Spinal cord (tissue), 10 donors: Measurements from ENCODE around the gene VCL. TPM values are rescaled to one million over a fixed set of nuclear protein-coding genes. Genes with fewer than 3 reads are reported as not detected.

Source experiments
- DNase-seq, 6 donors: peaks; one replicate each; pipeline versions ENCODE4 v3.0.0 to v3.0.0-alpha.2; 2013 to 2015; ENCODE audit warnings: low spot score in 6 of 6, low read depth in 4 of 6
- H3K27ac ChIP-seq: one replicate; pipeline ENCODE4 v1.5.1; 2013; ENCODE audit warnings: low read depth, low read length, control low read depth
- H3K27me3 ChIP-seq: one replicate; pipeline ENCODE4 v1.6.1; 2013; ENCODE audit warnings: low read length; ENCODE audit not compliant: control insufficient read depth, insufficient read depth
- H3K36me3 ChIP-seq: one replicate; pipeline ENCODE4 v1.6.1; 2013; ENCODE audit warnings: low read length; ENCODE audit not compliant: control insufficient read depth, insufficient read depth
- H3K4me1 ChIP-seq: one replicate; pipeline ENCODE4 v1.6.1; 2013; ENCODE audit warnings: low read length; ENCODE audit not compliant: control insufficient read depth, insufficient read depth
- H3K4me3 ChIP-seq: one replicate; pipeline ENCODE4 v1.5.1; 2013; ENCODE audit warnings: low read depth, low read length, control low read depth
- H3K9me3 ChIP-seq: one replicate; pipeline ENCODE4 v1.6.1; 2013; ENCODE audit warnings: low read length; ENCODE audit not compliant: control insufficient read depth, insufficient read depth
- WGBS: methylation state at CpG from one replicate; pipeline ENCODE4 v1.1.5; 2013; ENCODE audit warnings: missing lambda C conversion rate; ENCODE audit not compliant: insufficient coverage; 5-methylcytosine and 5-hydroxymethylcytosine counted together
- polyA plus RNA-seq, 2 donors: library from polyadenylated mRNA; unstranded; fragments of 120-200 nt; gene quantifications; one replicate each; pipeline ENCODE4 v1.2.1, GENCODE V29; 2013; ENCODE audit not compliant: insufficient read length in 2 of 2
- total RNA-seq, 2 donors: library from RNA; depleted of rRNA in 1 of 2; stranded (reverse); fragments of 120-200 nt in 1 of 2; fragments of >200 nt in 1 of 2; gene quantifications; one replicate each; pipeline versions ENCODE4 v1.2.3 to v1.2.4, GENCODE V29; 2013 to 2014
- donor health status: healthy.

VCL gene
- total and polyA plus RNA-seq, 4 donors, result 47.8 to 106 (median 63.5) TPM

DNA sequence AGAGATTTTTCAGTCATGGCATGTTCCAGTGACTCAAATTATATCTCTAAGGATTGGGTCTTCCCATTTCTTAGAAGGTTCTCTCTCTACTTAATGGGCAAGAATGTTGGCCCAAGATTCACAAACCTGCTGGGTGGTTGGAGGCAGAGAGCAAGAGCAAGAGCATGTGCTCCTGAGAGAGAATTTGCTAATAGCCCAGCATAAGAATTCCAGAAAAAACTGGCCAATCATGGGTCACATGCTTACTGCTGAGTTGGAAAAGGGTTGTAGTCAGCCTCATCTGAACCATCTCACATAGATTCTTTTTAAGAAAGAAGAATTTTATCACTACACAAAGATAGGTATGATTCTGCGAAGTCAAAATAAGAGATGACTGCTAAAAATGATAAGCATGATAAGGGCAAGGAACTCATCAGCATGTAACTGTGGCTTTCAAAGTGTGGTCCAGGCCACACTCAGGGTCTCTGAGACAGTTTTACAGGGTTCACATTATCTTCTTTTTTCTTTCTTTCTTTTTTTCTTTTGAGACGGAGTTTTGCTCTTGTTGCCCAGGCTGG lies 8.2 kb upstream of the VCL start:
- Histone ChIP-seq H3K27ac (no peak overlapping the region), H3K27me3 (no peaks in the 10 kb centered on the region), H3K4me3 (no peak overlapping the region), H3K4me1 (no peaks in the 10 kb centered on the region), H3K36me3 (no peaks in the 10 kb centered on the region), H3K9me3 (no peaks in the 10 kb centered on the region)
- WGBS, result 90% methylated on average over 1 of the region's 2 CpGs
- DNase-seq, result no peak

DNA sequence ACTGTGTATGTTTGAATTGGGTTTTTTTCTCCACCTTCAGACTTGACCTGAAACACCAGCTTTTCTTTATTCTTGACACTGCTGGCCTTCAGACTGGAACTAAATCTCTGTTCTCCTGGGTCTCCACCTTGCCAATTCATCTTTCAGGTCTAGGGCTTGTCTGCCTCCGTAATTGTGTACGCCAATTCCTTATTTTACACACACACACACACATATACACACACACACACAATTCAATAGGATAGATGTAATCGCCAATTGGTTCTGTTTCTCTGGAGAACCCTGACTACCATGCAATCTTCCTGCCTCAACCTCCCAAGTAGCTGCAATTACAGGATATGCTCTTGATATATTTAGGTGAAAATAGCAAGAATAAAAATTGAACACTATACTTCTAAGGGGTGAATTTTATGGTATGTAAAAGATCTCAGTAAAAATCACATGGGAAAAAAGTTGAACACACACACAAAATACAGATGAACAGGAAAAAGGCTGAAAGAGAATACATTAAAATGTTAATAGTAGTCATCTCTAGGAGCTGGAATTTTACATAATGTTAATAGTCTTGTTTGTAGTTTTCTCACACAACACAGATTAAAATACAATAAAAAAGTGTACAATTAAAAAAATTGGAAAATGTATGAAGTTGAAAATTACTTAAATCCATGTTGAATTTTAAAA lies 6.6 kb upstream of the VCL start:
- 76% methylated on average over 2 of the region's 3 CpGs for WGBS
- H3K27me3 ChIP-seq, result no peaks in the 10 kb centered on the region

DNA sequence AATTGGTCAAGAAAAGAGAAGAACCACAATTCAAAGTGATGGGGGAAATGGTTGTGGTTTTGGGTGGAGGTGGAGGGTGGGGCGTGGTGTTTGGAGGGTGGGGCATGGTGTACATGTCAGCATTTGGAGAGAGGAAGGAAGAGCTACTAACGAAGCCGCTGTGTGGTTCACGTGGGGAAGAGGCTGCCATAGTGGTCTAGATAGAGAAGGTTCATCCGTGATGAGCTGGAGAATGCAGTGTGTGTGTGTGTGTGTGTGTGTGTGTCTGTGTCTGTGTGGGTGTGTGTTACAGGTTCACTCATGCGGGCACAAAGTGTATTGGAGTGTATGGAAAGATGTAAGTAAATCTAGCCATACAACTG lies 6.1 kb upstream of the VCL start:
- H3K4me1 ChIP-seq, result no peaks in the 10 kb centered on the region
- H3K9me3 ChIP-seq, result no peaks in the 10 kb centered on the region
- no peak overlapping the region for H3K4me3 ChIP-seq
- no peak overlapping the region for H3K27ac ChIP-seq
- DNase-seq, result no peak
- 79% methylated on average over 5 of the region's 6 CpGs for WGBS
- no peaks in the 10 kb centered on the region for H3K27me3 ChIP-seq
- H3K36me3 ChIP-seq, result no peaks in the 10 kb centered on the region

More for the DNA sequence above, 6.6 kb upstream of the VCL start:
- Histone ChIP-seq H3K9me3 (no peaks in the 10 kb centered on the region), H3K27ac (no peak overlapping the region), H3K4me3 (no peak overlapping the region), H3K36me3 (no peaks in the 10 kb centered on the region), H3K4me1 (no peaks in the 10 kb centered on the region)
- no peak for DNase-seq

DNA sequence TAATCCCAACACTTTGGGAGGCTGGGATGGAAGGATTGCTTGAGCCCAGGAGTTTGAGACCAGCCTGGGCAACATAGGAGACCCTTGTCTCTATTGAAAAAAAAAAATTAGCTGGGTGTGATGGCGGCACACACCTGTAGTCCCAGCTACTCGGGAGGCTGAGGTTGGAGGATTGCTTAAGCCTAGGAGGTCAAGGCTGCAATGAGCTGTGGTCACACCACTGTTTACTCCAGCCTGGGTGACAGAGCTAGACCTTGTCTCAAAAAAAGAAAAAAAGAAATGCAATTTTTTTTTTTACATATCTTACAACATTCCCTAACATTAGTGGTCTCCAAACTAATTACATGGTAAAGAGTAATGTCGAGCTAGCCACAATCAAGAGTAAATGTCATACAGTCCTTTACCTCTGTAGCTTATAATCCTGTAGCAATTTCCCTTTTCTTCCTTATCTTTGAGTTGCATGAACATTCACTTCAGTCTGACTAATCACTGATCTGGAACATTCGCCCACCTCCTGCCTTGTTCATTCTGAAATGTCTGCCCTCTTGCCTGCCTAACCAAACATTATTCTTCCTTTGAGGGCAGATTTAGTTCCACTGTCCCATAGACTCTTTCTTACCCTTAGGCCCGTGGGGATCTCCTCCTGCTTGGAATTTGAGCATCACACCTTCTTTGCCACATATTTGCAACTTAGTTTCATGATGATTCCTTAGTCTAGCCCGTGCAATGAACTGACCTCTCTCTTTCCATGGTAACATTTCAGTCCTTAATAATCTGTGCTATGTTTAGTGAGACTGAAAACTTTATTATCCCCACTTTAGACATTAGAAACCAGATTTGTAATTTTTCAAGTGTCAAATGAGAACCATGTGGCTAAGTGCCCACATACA lies 4.8 kb upstream of the VCL start:
- WGBS, result 76% methylated on average over 4 of the region's 6 CpGs
- DNase-seq, result no peak
- no peak overlapping the region for H3K27ac ChIP-seq
- no peak overlapping the region for H3K4me3 ChIP-seq
- no peaks in the 10 kb centered on the region for H3K36me3 ChIP-seq
- no peaks in the 10 kb centered on the region for H3K27me3 ChIP-seq
- peaks cover 3% of the 10 kb centered on the region for H3K4me1 ChIP-seq
- no peaks in the 10 kb centered on the region for H3K9me3 ChIP-seq

DNA sequence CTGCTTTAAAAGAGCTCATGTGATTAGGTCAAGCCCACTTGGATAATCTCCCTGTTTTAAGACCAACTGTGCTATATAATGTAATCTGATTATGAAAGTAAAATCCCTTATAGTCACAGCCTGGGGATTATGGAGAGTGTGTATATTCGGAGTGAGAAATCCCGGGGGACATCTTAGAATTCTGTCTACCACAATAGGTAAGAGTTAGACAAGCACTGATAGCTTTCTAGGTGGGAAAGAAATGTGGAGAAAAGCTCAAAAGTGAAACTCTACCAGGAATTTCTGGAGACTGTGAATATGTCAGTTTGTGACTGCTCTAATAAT lies 2.9 kb upstream of the VCL start:
- WGBS, result no CpG with 5 or more reads among the region's 2 CpGs
- Histone ChIP-seq H3K9me3 (no peaks in the 10 kb centered on the region), H3K27ac (no peak overlapping the region), H3K4me3 (no peak overlapping the region), H3K27me3 (no peaks in the 10 kb centered on the region), H3K4me1 (peaks cover 15% of the 10 kb centered on the region), H3K36me3 (no peaks in the 10 kb centered on the region)
- DNase-seq, result no peak

DNA sequence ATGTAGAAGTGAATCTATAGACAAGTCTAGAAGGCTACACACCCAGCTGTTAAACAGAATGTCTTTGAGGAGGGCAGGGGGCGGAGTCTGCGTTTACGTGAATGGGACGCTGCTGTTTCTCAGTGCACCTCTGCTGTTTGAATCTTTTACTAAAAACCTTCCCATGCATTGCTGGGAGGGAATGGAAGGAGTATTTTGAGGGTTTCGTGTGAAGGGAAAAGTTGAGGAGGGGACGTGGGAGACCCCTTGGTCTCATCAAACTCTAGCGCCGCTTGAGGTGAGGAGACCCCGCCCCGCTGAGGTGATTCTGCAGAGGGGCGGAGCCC lies 492 bp upstream of the VCL start:
- Histone ChIP-seq H3K9me3 (no peaks in the 10 kb centered on the region), H3K36me3 (no peaks in the 10 kb centered on the region), H3K4me3 (peak overlapping the region; percentile 97), H3K27me3 (no peaks in the 10 kb centered on the region), H3K27ac (peak overlapping the region; percentile 95), H3K4me1 (peaks cover 24% of the 10 kb centered on the region)
- DNase-seq, result peak in 2 of 6 donors; percentile 24 to 56
- WGBS, result 0% methylated on average over 7 of the region's 11 CpGs

DNA sequence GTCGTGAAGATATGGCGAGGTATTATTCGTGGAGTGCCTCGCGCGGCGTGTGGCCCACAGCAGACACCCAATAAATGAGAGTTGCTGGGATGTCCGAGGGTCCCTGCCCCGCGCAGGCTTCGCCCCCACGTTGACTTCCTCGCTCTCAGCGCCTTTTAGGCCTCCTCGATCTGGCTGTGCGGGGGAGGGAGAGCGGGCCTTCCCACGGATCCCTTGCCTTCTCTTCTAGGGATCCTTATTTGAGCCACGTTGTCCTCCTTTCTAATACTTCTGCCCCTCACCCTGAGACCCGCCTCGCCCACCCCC lies 660 bp downstream of the VCL start:
- Histone ChIP-seq H3K4me3 (peak overlapping the region; percentile 97), H3K27ac (peak overlapping the region; percentile 95), H3K27me3 (no peaks in the 10 kb centered on the region), H3K36me3 (no peaks in the 10 kb centered on the region), H3K4me1 (peaks cover 25% of the 10 kb centered on the region), H3K9me3 (no peaks in the 10 kb centered on the region)
- DNase-seq, result no peak
- WGBS, result 0% methylated on average over 21 of the region's 21 CpGs

DNA sequence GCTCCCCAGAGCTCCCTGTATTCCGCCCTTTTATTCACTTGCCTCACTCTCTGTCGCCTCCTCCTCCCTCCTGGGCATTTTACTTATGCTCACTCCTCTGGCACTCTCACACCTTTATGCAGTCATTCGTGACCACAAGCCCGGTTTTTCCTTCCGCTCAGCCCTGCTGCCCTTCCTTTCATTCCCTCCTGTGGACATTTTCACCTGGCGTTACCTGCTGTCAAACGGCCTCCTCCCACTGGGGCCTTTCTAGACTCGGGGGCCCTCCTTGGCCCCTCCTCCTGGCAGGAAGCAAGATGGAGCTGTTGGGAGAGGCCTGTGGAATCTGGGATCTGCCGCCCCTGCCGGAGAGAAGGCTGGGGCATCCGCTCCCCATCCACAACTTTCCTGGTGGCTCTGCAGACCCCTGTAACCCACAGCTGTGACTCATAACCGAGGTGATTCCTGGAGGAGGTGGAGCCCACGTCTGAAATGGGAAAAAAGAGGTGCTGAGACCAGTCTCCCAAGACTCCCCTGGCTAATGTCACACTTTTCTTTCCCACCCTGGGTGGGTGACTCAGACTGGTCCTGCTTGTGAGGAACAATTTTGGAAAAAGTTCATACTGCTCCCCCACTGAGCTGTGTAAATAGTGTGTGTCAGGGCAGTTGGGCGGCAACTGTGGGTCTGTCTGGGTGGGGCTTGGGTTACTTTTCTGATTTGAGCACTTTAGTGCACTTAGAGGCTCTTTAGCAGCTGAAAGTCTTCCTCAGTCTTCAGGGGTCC lies 1.2 kb downstream of the VCL start:
- DNase-seq, result peak in 5 of 6 donors; percentile 26 to 85 (median 67)
- peak overlapping the region; percentile 97 for H3K4me3 ChIP-seq
- no peaks in the 10 kb centered on the region for H3K27me3 ChIP-seq
- no peaks in the 10 kb centered on the region for H3K9me3 ChIP-seq
- H3K27ac ChIP-seq, result peak overlapping the region; percentile 95
- no peaks in the 10 kb centered on the region for H3K36me3 ChIP-seq
- WGBS, result 6% methylated on average over 9 of the region's 14 CpGs
- H3K4me1 ChIP-seq, result peaks cover 25% of the 10 kb centered on the region

DNA sequence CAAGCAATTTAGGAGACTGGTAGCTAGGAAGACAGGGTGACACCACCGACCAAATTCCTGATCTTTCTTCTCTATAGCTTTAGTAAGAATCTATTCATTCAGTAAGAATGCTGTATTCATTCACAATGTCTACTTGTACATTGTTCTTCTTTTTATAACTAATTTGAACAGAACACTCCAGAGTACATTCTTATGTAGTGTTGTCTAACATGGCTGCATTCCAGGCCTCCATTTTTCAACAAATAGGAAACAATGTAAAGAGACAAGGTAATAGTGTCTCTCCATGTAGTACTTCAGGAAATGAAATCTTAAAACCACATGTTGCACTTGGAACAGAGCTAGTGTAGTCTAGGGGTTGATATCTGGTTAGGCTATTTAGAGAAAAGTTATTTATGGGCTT lies 1.8 kb downstream of the VCL start:
- Histone ChIP-seq H3K9me3 (no peaks in the 10 kb centered on the region), H3K4me3 (peak overlapping the region; percentile 97), H3K27me3 (no peaks in the 10 kb centered on the region), H3K36me3 (no peaks in the 10 kb centered on the region), H3K27ac (peak overlapping the region; percentile 95), H3K4me1 (peaks cover 25% of the 10 kb centered on the region)
- WGBS, result no CpG with 5 or more reads among the region's 1 CpG
- DNase-seq, result peak in 1 of 6 donors; percentile 26
